ENCODE measurements around the gene CLEC3B. TPM values are rescaled to one million over a fixed set of nuclear protein-coding genes. Genes with fewer than 3 reads are reported as not detected.

Gene CLEC3B
- total and polyA plus RNA-seq, 10 of the 15 experiments (the other 5 are each of a cell fraction or from before 2014, with no cell fraction given) = 0.23 TPM; not detected in 9

DNA sequence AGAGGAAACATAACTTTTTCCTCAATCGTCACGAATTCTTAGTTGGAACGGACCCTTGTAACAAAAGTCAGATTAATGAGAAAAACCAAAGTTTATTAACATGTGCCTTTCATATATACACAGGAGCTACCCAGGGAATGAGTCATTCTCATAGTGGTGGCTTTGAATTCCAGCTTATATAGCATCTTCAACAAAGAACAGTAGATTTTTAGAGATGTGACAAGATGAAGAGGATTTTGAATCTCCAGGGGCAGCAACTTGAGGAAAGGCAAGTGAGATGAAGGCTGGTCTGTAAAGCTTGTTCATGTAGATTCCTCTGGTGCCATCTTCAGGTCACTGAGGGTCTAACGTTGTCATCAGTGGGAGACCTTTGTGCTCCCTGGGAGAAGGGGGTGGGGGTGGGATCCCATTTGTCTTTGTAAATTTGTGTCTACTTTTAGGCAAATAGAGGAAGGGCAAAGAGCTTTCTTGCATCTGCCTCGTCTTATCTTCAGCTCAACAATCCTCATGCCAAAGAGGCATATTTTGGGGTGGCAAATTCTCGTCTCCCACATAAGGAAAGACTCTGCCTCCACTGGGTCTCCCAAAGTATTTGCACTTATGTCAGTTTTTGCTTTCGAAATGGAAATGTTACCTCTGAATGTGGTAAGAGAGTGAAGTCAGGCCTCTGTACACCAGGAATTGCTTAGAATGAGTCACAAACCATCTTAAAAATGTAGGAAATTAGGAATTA lies 29.5 kb downstream of the CLEC3B start (continued):
- TF ChIP-seq USF1 (IDR thresholded peaks at IDR 0.05; ENCODE audit: borderline replicate concordance, extremely low read length, insufficient read depth, low read depth, low read length) = no peak

GRCh38 chr3:45056608-45057301 lies 30.7 kb downstream of the CLEC3B start:
- DNase-seq (ENCODE audit: low read depth, low spot score) (no peak), FAIRE-seq (no peak), ATAC-seq (no peak)
- Histone ChIP-seq H4K20me1 (ENCODE audit: control insufficient read depth, insufficient read depth) (no peaks in the 10 kb centered on the region), H3K9ac (ENCODE audit: control insufficient read depth, insufficient read depth, low read length) (no peak overlapping the region), H3K36me3 (ENCODE audit: control insufficient read depth in 2 of 2, insufficient read depth in 2 of 2, low read length in 1 of 2) (no peaks in the 10 kb centered on the region), H3K9me3 (replicated peaks; ENCODE audit: control insufficient read depth, insufficient read depth, low read length) (no peaks in the 10 kb centered on the region), H3K27me3 (replicated peaks in 1 of 2; ENCODE audit: control insufficient read depth in 2 of 2, insufficient read depth in 2 of 2, low read length in 1 of 2) (no peaks in the 10 kb centered on the region), H3K4me2 (ENCODE audit: control insufficient read depth, insufficient read depth) (no peak overlapping the region), H3K4me3 (no peak overlapping the region), H2AFZ (ENCODE audit: control insufficient read depth, low read depth, low read length) (no peak overlapping the region), H3K4me1 (ENCODE audit: control insufficient read depth, insufficient read depth, low read length) (no peaks in the 10 kb centered on the region), H3K79me2 (ENCODE audit: control insufficient read depth, insufficient read depth, low read length) (no peaks in the 10 kb centered on the region), H3K27ac (ENCODE audit: control insufficient read depth, insufficient read depth) (no peak overlapping the region)
- ChIA-PET SMC1A (ENCODE audit: uncharacterized antibody, unreplicated experiment) (interaction anchor here (0.9 to 6.6 kb wide), 8 partner anchors 8 to 154 kb away, joined by 3 to 120 read pairs (median 10); no protein-coding TSS in a partner anchor), CTCF (interaction anchor here (1.0 to 12.6 kb wide), 7 partner anchors 15 to 195 kb away, joined by 3 to 282 read pairs (median 7); no protein-coding TSS in a partner anchor), RAD21 (ENCODE audit: unreplicated experiment) (interaction anchor here (1.2 to 4.9 kb wide), 5 partner anchors 14 to 154 kb away, joined by 3 to 101 read pairs (median 4); no protein-coding TSS in a partner anchor), POLR2A (no interaction called here)
- BruUV-seq (replicated peaks) = no TSS peak
- in situ Hi-C loops (cut with MboI) (no loop called here), intact Hi-C loops (cut with micrococcal nuclease; ENCODE audit: unreplicated experiment) (no loop called here)
- 43% methylated on average over 5 of the region's 5 CpGs for WGBS (ENCODE audit: insufficient coverage, insufficient replicate concordance, low lambda C conversion rate, missing lambda C conversion rate)
- no peak for TF ChIP-seq SPI1 (IDR thresholded peaks at IDR 0.05; ENCODE audit: borderline replicate concordance, insufficient read depth, low read depth, low read length)
- TF ChIP-seq TCF12 (IDR thresholded peaks at IDR 0.05; ENCODE audit: low read depth, low read length) = no peak
